Sciatic nerve (tissue), 2 donors: ENCODE measurements around the gene HPCAL4. TPM values are rescaled to one million over a fixed set of nuclear protein-coding genes. Genes with fewer than 3 reads are reported as not detected.

Experiments used
- ATAC-seq: fragments of 200-7000 bp; cut with Tn5 transposase; one replicate; pipeline ENCODE4 v1.9.1; 2020; ENCODE audit warnings: mild to moderate bottlenecking, moderate library complexity
- DNase-seq: peaks from one replicate; pipeline ENCODE4 v3.0.0-alpha.2; 2020; ENCODE audit warnings: low spot score
- intact Hi-C: fragments of 100-400 bp; cut with DNase I; formaldehyde crosslinking; loops from one replicate; pipeline ENCODE4 v1.14.2; 2022
- total RNA-seq: library from RNA; stranded (reverse); fragmentation: NEBNext Ultra II Directional; extraction: Animal tissue kit (Norgen Biotek cat#: 25700); gene quantifications from one replicate; pipeline ENCODE4 v1.2.1, GENCODE V29; 2021
- donor health status: DM: no; HTN: no; CAD: no.
- donor health status: DM: no; HTN: no; CAD: no.

Gene HPCAL4
- total RNA-seq, 1 donor from 2014 or later = not detected

DNA sequence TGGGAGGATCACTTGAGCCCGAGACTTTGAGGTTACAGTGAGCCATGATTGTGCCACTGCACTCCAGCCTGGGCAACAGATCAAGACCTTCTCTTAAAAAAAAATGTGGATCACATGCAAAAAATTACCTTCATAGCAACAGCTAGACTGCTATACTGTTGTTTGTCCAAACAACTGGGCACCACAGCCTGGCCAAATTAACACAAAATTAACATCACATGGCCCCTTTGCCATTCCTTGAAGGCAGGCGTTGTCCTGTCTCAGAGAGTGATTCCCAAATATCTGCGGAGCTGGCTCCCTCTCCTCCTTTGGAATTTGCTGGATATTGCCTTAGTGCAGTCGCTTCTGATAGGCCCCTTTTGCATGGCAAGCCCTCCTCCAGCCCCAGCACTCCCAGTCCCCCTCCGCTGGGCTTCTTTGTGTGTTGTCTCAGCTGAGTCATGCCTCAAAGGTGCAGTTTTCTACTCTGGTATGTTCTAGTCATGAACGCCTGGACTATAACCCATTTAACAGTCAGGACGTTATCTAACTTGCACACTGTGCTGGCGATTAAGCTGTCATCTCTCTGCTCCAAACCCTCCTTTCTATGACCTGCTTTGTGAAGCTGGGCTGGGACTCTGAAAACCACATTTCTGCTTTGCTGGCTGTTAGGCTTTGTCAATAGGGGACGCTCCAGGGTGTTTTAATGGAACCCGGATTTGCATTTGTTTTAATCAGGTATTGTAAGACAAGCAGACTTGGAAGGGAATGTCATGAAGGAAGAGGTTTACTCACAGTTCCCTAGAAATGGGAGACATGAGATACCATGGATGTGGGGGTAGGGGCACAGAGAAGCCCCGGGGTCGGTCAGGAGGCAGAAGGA lies 20.1 kb upstream of the HPCAL4 start:
- ATAC-seq (no peak), DNase-seq (no peak)
- intact Hi-C loops = no loop called here

DNA sequence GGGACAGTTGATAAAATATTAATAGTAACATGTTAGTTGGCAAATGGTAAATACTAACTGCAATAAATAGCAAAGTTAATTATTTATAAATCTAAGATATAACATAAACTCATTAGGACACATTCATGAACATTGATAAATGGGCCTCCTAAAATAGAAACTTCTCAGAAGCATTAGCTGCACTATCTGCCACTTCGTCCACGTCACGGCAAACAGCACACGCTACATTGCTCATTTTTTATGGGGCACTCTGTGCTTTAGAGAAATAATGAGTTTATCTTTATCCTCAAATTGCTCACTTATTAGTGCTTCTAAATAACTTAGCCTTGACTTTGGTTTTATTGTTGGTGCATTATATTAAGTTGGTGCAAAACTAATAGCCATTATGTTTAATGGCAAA lies 16.3 kb upstream of the HPCAL4 start:
- DNase-seq (no peak), ATAC-seq (no peak)
- intact Hi-C loops = no loop called here

DNA sequence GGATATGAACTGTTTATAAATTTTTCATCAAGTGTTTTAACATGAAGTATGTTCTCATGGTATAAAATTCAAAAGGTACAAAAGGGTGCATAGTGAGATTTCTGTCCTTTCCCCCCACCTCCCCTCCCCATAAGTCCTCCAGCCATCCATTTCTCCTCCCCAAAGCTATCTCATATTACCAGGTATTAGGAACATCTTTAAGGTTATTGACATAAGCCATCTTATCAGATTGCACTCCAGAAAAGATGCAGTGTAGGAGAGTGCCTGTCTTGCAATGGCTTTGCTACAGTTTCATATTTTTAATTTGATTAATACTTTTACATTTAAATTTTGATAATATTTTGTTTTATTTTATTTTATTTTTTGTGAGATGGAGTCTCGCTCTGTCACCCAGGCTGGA lies 13.5 kb upstream of the HPCAL4 start:
- intact Hi-C loops = loop anchor here (5.0 kb wide), 1 partner anchor 1517 kb away; no protein-coding TSS in a partner anchor
- no peak for ATAC-seq

DNA sequence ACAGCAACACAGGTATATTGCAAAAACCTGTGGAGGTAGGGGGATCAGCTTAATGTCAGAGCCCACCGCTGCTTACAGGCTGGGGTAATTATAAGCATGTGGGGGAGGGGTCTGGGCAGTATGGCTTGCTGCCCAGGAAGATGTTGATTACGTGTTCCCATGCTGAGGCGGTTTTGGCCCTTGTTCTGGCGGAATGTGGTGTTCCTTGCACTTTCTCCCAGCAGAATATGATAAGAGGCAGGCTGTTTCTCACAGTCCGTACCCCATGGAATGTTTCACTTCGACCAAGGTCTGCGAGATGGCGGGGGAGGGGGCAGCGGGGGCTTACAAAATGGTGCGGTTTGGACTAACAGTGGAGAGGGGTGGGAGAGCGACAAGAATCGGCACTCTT lies 9.8 kb upstream of the HPCAL4 start:
- intact Hi-C loops = loop anchor here (5.0 kb wide), 1 partner anchor 1514 kb away; no protein-coding TSS in a partner anchor
- ATAC-seq (peak; percentile 57), DNase-seq (no peak)

More for the DNA sequence above, 13.5 kb upstream of the HPCAL4 start:
- no peak for DNase-seq

DNA sequence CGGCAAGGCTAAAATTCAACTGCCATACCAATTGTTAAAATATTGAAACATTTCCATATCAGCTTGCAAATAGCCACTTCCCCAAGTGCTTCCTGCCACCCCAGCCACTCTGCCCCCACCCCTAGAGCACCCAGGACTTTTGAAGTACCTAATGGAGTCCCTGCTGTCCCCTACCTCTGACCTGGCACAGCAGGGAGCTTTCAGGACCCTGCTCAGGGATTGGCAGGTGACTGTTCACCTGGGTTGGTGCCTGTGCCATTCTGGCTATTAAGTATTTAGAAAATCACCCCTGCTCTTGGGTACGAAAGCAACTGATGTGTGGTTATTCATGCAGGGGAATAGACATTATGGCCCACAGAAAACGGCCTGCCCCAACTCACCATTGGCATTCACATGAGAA lies 9.1 kb upstream of the HPCAL4 start:
- intact Hi-C loops = loop anchor here (5.0 kb wide), 1 partner anchor 1513 kb away; no protein-coding TSS in a partner anchor
- no peak for ATAC-seq
- no peak for DNase-seq

DNA sequence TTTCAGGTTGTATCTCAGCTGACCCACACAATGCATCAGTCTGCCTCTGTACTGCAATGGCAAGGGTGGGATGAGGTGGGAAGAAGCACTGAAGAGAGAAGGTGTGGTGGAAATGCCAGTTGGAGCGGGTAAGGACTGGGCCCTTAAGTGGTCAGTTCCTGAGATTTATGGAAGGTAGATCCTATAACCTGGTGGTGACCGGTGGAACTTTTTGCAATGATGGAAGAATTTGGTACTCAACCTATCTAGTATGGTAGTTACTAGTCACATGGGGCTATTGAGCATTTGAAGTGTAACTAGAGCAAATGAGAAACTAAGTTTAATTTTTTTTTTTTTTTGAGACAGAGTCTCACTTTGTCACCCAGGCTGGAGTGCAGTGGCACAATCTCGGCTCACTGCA lies 8.2 kb upstream of the HPCAL4 start:
- ATAC-seq (no peak), DNase-seq (no peak)
- intact Hi-C loops = no loop called here

DNA sequence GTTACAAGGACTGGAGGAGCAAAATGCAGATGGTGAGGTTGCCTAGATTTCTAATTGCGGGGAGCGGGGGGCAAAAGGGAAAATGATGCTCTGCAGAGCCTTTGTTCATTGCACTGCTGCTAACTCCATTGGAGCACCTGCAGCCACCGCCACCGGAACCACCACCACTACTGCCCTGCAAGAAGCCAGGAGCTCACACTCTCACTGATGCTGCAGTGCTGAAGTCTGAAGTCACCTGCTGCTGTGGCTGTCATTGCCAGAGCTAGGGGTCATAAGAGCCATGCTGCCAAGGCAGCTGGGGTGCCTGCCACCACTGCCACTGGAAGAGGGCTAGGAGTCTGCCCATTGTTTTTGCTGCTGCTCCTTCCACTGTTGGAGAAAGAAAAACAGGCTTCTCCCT lies 7.3 kb upstream of the HPCAL4 start:
- no peak for DNase-seq

DNA sequence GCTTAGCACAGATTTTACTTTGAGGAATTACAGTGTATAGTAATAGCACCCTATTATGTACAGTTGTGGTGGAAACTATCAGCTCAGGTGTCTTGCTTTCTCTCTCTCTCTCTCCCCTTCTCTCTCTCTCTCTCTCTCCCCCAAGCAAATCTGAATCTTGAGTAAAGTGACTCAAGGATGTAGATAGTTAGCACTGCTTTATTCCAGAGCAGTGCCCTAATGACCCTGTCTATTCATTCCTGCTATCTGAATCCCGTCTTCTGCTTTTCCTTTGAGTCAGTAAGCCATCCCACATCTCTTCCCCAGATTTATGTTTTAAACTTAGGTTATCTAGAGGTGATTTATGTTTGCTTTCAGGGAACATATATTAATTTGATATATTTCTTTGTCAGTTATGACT lies 5.2 kb upstream of the HPCAL4 start:
- DNase-seq (no peak), ATAC-seq (no peak)
- intact Hi-C loops = no loop called here

More for the DNA sequence above, 7.3 kb upstream of the HPCAL4 start:
- no peak for ATAC-seq
- intact Hi-C loops = no loop called here

DNA sequence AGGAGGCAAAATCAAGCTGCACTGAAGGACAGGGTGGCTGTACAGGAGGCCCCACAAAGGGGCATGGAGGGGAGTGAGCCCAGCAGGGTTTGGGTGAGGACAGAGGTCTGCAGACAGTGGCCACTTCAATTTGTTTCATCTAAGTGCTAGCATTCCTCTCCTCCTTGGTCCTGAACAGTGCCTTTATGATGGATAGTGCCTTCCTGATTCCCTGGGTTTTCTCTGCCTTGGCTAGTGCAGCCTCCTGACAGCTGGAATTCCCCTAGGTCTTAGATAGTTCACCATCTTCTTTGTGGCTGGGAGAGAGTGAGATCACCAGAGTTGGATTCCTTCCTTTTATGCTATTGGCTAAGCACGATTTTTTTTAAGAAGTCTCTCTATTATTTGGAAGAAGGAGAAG lies 3.8 kb upstream of the HPCAL4 start:
- ATAC-seq (no peak), DNase-seq (no peak)
- intact Hi-C loops = no loop called here

DNA sequence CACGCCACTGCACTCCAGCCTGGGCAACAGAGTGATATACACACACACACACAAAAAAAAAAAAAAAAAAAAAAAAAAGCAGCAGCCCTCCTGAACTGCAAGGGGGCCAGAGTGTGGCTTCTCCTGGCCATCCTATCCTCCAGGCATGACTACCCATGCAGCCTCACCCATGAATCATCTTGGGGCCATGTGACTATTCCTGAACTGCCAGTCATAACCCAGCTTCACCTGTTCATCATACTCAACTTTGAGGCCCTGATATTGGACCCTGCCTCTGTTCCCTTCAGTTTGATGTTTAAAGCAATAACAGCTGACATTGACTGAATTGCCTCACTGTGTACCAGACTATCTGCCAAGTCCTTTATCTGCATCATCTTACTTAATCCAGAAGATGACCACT lies 2.8 kb upstream of the HPCAL4 start:
- no peak for ATAC-seq
- DNase-seq = no peak
- intact Hi-C loops = no loop called here

DNA sequence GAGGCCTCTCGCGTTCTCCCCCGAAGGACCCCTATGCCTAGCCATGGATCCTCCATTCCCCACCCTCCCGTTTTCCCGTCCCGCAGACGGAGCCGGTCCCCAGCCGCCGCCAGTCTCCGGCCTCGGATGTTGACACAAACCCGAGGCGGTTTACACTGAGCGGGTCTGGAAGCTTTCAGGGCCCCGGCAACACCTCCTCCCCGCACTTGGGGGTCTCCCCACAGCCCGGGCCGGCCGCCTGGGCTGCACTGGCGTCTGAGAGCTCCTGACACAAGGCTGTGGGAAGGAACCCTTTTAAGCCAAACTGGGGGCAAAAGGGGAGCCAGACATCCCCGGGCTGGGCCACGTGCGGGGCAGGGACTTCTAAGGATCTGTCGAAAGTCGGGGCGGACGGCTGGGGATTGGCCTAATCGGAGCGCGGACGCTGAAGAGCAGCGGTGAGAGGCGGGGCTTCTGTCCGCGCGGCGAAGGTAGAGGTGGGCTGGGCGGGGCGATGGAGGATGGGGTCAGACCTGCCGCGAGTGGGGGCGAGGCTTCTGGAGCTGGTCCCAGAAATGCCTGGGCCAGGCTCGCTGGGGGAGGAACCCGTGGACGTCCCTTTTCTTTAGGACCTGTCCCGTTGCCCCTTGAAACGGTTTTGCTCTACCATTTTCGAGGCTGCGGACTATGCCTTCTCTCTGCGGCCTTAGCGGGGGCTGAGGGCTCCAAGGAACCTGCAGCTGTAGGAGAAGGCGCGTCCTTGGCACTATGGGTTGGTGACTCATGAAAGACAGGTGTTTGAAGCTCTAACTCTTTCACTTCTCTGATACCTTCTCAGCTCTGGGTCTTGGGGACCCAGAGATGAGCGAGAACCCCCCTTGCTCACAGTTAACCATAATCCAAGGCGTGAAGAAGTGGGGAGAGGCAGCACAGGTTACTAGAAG lies 1.2 kb upstream of the HPCAL4 start:
- intact Hi-C loops = no loop called here
- peak; percentile 30 for ATAC-seq
- DNase-seq = no peak

DNA sequence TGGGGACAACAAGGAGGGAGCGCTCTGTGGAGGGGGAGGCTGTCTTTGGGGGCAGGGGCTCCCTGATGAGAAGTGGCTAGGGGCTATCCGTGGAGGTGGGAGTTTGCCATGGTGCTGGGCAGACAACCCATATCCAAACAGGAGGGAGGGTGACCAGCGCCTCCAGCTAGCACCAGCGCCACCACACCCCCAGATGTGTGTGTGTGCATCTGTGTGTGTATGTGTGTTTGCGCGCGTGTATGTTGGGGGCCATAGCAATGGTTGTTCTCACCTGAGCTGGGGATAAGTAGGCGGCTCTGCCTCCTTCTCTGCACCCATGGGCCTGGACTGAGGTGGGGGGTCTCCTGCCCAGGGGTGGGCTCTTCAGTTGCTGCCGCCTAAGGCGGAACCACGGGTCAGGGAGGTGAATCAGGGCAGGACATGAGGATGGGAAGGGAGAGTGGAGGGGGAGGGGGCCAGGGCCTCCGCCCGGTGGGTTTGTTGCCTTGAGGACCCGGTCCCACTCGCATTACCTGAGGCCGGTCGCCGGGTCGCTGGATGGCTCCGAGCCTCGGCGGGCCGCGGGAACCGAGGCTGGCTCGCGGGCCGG lies 345 bp downstream of the HPCAL4 start:
- intact Hi-C loops = no loop called here
- ATAC-seq (no peak), DNase-seq (no peak)

DNA sequence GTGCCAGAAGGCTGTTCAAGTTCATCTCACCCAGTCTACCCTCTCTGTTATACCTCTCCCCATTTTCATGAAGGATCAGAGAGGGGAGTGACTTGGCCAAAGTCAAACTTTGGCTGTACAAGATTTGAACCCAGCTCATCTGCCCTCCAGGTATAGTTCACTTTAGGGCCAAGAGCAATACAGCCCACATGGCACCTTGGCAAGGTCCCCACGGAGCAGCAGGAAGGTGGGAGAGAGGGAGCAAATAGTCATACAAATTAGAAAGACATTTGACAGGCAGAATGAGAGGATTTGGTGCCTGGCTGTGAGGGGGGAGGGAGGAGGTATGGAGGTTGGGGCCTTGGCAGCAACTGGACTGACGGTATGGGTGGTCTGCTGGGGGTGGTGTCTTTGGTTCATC lies 1.0 kb downstream of the HPCAL4 start:
- no peak for DNase-seq
- ATAC-seq = no peak
- intact Hi-C loops = no loop called here

DNA sequence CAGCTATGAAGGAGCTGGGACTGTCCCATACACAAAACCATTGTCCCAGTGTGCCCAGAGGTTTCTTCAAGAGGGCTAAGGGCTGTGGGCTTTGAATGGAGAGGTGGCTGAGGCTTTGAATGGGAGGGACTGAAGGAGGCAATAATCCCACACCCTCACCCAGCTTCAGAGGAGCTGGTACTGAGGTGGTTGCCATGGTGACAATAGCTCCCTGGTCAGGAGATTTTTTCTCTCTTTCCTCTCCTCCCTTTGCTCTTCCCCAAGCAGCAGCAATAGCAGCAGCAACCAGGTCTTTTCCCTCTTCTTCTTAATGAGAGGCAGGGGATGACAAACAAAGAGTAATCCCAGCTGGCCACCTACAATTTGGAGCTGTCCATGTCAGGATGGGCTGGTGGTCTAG lies 1.6 kb downstream of the HPCAL4 start:
- intact Hi-C loops = no loop called here
- no peak for DNase-seq
- ATAC-seq = no peak

DNA sequence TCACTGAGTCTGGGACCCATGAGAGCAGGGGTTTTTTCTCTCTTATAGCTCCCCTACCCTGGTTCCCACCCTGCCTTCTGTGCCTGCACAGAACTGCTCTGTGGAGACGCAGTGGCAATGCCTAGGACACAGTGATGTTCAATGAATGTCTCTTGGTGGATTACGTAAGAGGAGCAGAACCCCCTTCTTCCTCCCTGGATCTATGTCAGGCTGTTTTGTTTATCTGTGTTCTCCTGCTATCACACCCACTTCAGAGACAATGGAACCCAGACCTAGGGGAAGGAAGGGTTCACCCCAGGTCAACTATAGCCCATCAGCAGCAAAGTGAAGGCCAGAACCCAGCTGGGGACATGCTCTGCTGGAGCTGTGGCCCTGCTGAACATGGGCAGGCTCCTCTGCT lies 2.0 kb downstream of the HPCAL4 start:
- intact Hi-C loops = no loop called here
- DNase-seq (no peak), ATAC-seq (no peak)

DNA sequence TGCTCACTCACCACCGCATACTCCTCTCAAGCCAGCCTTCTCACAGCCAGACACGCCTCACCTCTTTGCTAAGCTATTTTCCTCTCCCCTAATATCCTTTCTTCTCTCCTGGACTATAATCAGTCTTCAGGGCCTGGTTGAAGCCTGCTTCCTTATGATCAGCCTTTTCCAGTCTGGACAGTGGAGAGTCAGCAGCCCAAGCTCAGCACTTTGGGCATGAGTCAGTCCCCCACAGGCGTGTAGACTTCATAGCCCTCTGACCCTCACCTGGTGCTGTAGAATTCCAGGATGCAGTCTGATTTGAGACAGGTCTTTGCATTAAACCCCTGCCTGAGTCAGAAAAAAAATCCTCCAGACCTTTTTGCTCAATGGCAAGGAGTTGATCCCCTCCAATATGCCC lies 2.5 kb downstream of the HPCAL4 start:
- ATAC-seq (no peak), DNase-seq (no peak)
- intact Hi-C loops = no loop called here

DNA sequence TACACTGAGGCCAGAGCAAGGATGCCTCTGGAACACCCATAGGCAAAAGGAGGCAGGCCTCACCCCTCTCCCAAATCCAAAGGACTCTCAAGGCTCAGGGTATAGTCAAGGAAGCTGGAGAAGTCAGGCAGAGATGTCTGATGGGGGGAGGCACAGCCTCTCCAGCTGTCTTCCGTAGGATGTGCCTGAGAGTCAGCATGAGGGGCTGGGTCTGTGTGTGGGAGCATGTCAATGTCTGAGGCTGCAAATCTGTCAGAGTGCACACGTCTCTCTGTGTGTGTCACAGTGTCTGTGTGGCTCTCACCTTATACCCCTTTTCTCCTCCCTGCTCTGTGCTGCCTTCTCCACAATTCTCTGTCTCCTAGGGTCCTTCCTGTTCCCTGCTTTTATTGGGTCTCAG lies 4.0 kb downstream of the HPCAL4 start:
- intact Hi-C loops = no loop called here
- DNase-seq (no peak), ATAC-seq (no peak)

DNA sequence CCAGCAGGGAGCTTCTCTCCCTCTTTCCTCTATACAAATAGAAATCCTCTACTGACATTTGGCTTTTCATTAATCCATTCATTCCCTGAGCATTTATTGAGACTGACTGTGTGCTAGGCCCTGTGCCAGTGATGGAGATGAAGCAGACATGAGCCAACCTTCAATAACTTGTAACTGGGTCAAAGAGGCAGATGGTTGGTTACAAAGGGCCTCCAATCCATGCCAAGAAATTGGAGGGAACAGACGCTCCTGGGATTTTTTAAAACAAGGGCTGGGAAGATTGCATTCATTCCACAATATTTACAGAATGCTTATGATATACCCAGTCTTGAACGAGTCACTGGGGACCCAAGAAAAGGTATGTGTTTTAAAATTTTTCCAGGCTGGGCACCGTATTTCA lies 6.2 kb downstream of the HPCAL4 start:
- DNase-seq (no peak), ATAC-seq (no peak)
- intact Hi-C loops = no loop called here

DNA sequence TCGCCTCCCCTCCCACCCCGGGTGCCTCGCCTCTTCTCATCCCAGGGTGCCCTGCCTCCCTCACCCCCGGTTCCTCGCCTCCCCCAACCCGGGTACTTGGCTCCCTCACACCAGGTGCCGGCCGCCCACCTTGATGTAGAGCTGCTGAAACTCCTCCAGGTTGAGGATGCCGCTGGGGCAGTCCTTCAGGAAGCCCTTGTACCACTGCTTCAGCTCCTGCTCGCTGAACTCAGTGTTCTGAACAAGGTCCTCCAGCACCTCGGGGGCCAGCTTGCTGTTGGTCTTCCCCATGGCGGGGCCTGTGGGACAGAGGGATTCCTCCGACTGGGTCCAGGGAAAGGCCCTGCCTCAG lies 6.9 kb downstream of the HPCAL4 start:
- intact Hi-C loops = no loop called here
- no peak for DNase-seq
- no peak for ATAC-seq
